SK-N-SH (cell line): ENCODE data around the gene ACACA. TPM values are rescaled to one million over a fixed set of nuclear protein-coding genes. Genes with fewer than 3 reads are reported as not detected.

ENCODE experiments used
- CTCF ChIA-PET: fragments of 300-600, 350-600 bp; formaldehyde crosslinking; extraction: SDS; loops from one replicate; lab custom pipeline; 2021; lab: Yijun Ruan, JAX
- POLR2A ChIA-PET: fragments of 350-600 bp; sonication (Branson Sonifier 250); formaldehyde crosslinking; extraction: SDS; loops from one replicate; lab custom pipeline; 2020; ENCODE audit warnings: antibody characterized with exemption, inconsistent platforms; lab: Yijun Ruan, JAX
- DNase-seq: peaks from one replicate; pipeline ENCODE4 v3.0.0; 2012
- H2AFZ ChIP-seq: fragments of 200-600 bp; sonication (generic); 2 replicates; pipeline ENCODE4 v1.8.1; 2016; ENCODE audit warnings: antibody characterized with exemption, mild to moderate bottlenecking, low read depth
- H3F3A ChIP-seq: fragments of 200-600 bp; sonication (generic); replicated peaks from 2 replicates; pipeline ENCODE3; 2016; ENCODE audit warnings: antibody characterized with exemption, mild to moderate bottlenecking; ENCODE audit not compliant: insufficient read depth
- H3K27ac ChIP-seq, 2 experiments: fragments of 200-500 bp in 1 of 2; fragments of 200-600 bp in 1 of 2; sonication (Bioruptor generic) in 1 of 2; sonication (generic), shearing (Covaris generic) in 1 of 2; 2 replicates each; pipeline versions ENCODE4 v1.5.1 to v1.6.1; 2014 to 2016; ENCODE audit warnings: low read depth in 2 of 2, inconsistent platforms in 1 of 2, low read length in 1 of 2, mild to moderate bottlenecking in 1 of 2, mixed read lengths in 1 of 2
- H3K27me3 ChIP-seq: fragments of 200-600 bp; sonication (generic), shearing (Covaris generic); 2 replicates; pipeline ENCODE4 v1.6.1; 2016; ENCODE audit warnings: mixed run types; ENCODE audit not compliant: insufficient read depth
- H3K36me3 ChIP-seq, 2 experiments: fragments of 200-500 bp in 1 of 2; fragments of 200-600 bp in 1 of 2; sonication (Bioruptor generic) in 1 of 2; sonication (generic) in 1 of 2; replicated peaks in 1 of 2; 2 replicates each; pipeline versions ENCODE3 to v1.5.1; 2014 to 2016; ENCODE audit warnings: low read length in 1 of 2, mild to moderate bottlenecking in 1 of 2; ENCODE audit not compliant: insufficient read depth in 2 of 2, control insufficient read depth in 1 of 2
- H3K4me1 ChIP-seq, 2 experiments: fragments of 200-500 bp in 1 of 2; fragments of 200-600 bp in 1 of 2; sonication (Bioruptor generic) in 1 of 2; sonication (generic), shearing (Covaris generic) in 1 of 2; 2 replicates each; pipeline versions ENCODE4 v1.5.1 to v1.6.1; 2014 to 2016; ENCODE audit warnings: low read depth in 1 of 2, low read length in 1 of 2, mixed run types in 1 of 2; ENCODE audit not compliant: insufficient read depth in 2 of 2, control insufficient read depth in 1 of 2
- H3K4me2 ChIP-seq: fragments of 200-600 bp; sonication (generic), shearing (Covaris generic); 2 replicates; pipeline ENCODE4 v1.6.1; 2017; ENCODE audit warnings: mixed run types
- H3K4me3 ChIP-seq, 2 experiments: fragments of 200-500 bp in 1 of 2; fragments of 200-600 bp in 1 of 2; sonication (Bioruptor generic) in 1 of 2; sonication (generic), shearing (Covaris generic) in 1 of 2; 2 replicates each; pipeline versions ENCODE4 v1.5.1 to v1.8.1; 2014 to 2016; ENCODE audit warnings: low read depth in 2 of 2, inconsistent platforms in 1 of 2, low read length in 1 of 2, mild to moderate bottlenecking in 1 of 2, mixed read lengths in 1 of 2, moderate library complexity in 1 of 2
- H3K79me2 ChIP-seq: fragments of 200-600 bp; sonication (generic); 2 replicates; pipeline ENCODE4 v1.8.1; 2017; ENCODE audit warnings: mild to moderate bottlenecking; ENCODE audit not compliant: insufficient read depth
- H3K9ac ChIP-seq: fragments of 200-600 bp; sonication (generic); 2 replicates; pipeline ENCODE4 v1.6.1; 2017; ENCODE audit warnings: mixed run types
- H3K9me2 ChIP-seq: fragments of 200-600 bp; sonication (generic); 2 replicates; pipeline ENCODE4 v1.6.1; 2017; ENCODE audit warnings: mixed run types
- H3K9me3 ChIP-seq: fragments of 200-600 bp; sonication (generic); 2 replicates; pipeline ENCODE4 v1.6.1; 2017; ENCODE audit warnings: mixed run types, mild to moderate bottlenecking, moderate library complexity
- H4K20me1 ChIP-seq: fragments of 200-600 bp; sonication (generic); 2 replicates; pipeline ENCODE4 v1.6.1; 2017; ENCODE audit warnings: mild to moderate bottlenecking, mixed run types; ENCODE audit not compliant: insufficient read depth
- EP300 ChIP-seq, 2 experiments: IDR thresholded peaks; 2 replicates each; pipeline versions ENCODE4 v1.4.0 to v1.6.1; 2012; ENCODE audit warnings: borderline replicate concordance in 1 of 2, low read depth in 1 of 2, low read length in 1 of 2
- EZH2phosphoT487 ChIP-seq: fragments of 200-600 bp; sonication (generic); IDR thresholded peaks from 2 replicates; pipeline ENCODE4 v1.6.1; 2017; ENCODE audit warnings: low read depth, mixed run types, mild to moderate bottlenecking, antibody characterized with exemption, moderate library complexity, borderline replicate concordance
- FOSL2 ChIP-seq: IDR thresholded peaks from 2 replicates; pipeline ENCODE4 v1.4.0; 2012; ENCODE audit warnings: low read depth, mild to moderate bottlenecking, moderate library complexity, borderline replicate concordance
- FOXJ3 ChIP-seq: sonication (generic); formaldehyde crosslinking; IDR thresholded peaks from 2 replicates; pipeline ENCODE4 v1.5.1; 2020; ENCODE audit warnings: mild to moderate bottlenecking, missing genetic modification reagents
- FOXM1 ChIP-seq: IDR thresholded peaks from 2 replicates; pipeline ENCODE4 v1.4.0; 2012; ENCODE audit warnings: low read depth, mild to moderate bottlenecking
- GATA2 ChIP-seq: sonication (generic); formaldehyde crosslinking; IDR thresholded peaks from 2 replicates; pipeline ENCODE4 v1.5.0; 2020; ENCODE audit warnings: mild to moderate bottlenecking, missing genetic modification reagents
- JUND ChIP-seq: IDR thresholded peaks from 2 replicates; pipeline ENCODE4 v1.4.0; 2012
- MXI1 ChIP-seq: IDR thresholded peaks from 2 replicates; pipeline ENCODE4 v1.6.1; 2012; ENCODE audit warnings: mild to moderate bottlenecking, low read depth, low read length, improper control_type of control experiment
- NRF1 ChIP-seq: IDR thresholded peaks from 2 replicates; pipeline ENCODE4 v1.6.1; 2012; ENCODE audit warnings: low read depth, mild to moderate bottlenecking, low read length
- RCOR1 ChIP-seq: fragments of 150-350 bp; IDR thresholded peaks from 2 replicates; pipeline ENCODE4 v1.6.1; 2017; ENCODE audit warnings: antibody characterized with exemption, low read length
- RFX5 ChIP-seq: IDR thresholded peaks from 2 replicates; pipeline ENCODE4 v1.6.1; 2012; ENCODE audit warnings: mild to moderate bottlenecking, improper control_type of control experiment, low read length
- RXRA ChIP-seq: IDR thresholded peaks from 2 replicates; pipeline ENCODE4 v1.4.0; 2012; ENCODE audit warnings: low read depth, mild to moderate bottlenecking, borderline replicate concordance
- SIN3A ChIP-seq: IDR thresholded peaks from 2 replicates; pipeline ENCODE4 v1.6.1; 2012; ENCODE audit warnings: low read depth, mild to moderate bottlenecking, low read length, moderate library complexity, borderline replicate concordance
- TAF1 ChIP-seq: IDR thresholded peaks from 2 replicates; pipeline ENCODE4 v1.6.1; 2012; ENCODE audit warnings: low read depth, mild to moderate bottlenecking, low read length, moderate library complexity, borderline replicate concordance
- TEAD4 ChIP-seq: IDR thresholded peaks from 2 replicates; pipeline ENCODE4 v1.4.0; 2012; ENCODE audit warnings: mild to moderate bottlenecking, borderline replicate concordance; ENCODE audit not compliant: insufficient read depth
- WGBS: methylation state at CpG from one replicate; pipeline ENCODE4 v1.1.6; 2017; ENCODE audit warnings: low lambda C conversion rate; 5-methylcytosine and 5-hydroxymethylcytosine counted together
- polyA plus RNA-seq, 3 experiments: library from polyadenylated mRNA; depleted of rRNA; stranded (reverse); fragments of >200 nt; gene quantifications; 2 replicates each; pipeline ENCODE4 v1.2.3, GENCODE V29; 2012
- TF ChIP-seq, protein P1 (sequence below): IDR thresholded peaks from 2 replicates; pipeline ENCODE4 v1.4.0; 2012; ENCODE audit warnings: low read depth, borderline replicate concordance
- TF ChIP-seq, protein P2 (sequence below): fragments of 200-600 bp; sonication (generic); IDR thresholded peaks from 2 replicates; pipeline ENCODE4 v1.6.1; 2017; ENCODE audit warnings: antibody characterized with exemption, mild to moderate bottlenecking, moderate library complexity
- TF ChIP-seq, protein P3 (sequence below): IDR thresholded peaks from 2 replicates; pipeline ENCODE4 v1.4.0; 2012; ENCODE audit warnings: low read depth

Gene ACACA
- polyA plus RNA-seq, 1 of the 3 experiments (the other 2 are of a cell fraction), result 27.2 TPM

DNA sequence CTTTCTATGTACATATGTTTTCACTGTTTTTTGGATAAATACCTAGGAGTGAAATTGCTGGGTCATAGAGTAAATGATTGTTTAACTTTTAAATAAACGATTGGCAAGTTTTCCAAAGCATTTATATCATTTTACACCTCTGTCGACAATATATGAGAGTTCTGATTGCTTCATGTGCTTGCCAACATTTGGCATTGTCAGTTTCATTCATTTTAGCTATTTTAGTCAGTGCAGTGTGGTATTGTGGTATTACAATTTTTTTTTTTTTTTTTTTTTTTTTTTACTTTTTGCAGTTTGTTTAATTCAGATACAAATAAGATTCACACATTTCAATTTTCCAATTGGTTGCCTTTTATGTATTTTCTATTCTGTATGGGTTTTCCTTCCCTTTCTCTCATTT is 26.0 kb upstream of the ACACA start (continued):
- no peak for TF ChIP-seq RCOR1

DNA sequence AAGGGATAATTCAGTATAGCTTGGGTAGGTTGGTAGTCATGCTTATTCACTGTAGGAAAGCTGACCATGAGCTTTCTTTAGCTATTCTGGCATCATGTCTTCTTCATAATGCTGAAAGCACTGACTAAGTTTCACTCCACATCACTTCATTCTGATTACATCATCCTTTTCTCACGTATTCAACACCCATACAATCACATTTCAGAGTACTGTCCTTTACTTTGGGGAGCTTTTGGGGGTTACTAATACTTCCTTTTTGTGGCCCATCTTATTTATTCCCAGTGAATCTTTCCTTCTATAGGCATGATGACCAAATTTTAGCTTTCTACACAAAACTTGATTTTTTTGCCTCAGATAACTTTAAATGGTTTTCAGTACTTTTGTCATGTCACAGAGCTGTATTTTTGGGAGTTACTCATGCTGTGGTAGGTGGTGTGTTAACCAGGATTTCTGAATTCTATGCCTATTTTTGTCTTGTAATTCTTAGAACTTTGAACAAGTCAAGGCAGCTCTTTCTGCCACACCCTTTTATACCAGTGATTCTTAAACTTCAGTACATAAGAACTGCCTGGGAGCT is 23.5 kb upstream of the ACACA start:
- ChIA-PET CTCF (interaction anchor here (0.7 to 1.3 kb wide), 4 partner anchors 17 to 140 kb away, joined by 3 read pairs; no protein-coding TSS in a partner anchor), POLR2A (no interaction called here)
- peaks cover 24 to 53% of the 10 kb centered on the region in 2 experiments for H3K36me3 ChIP-seq
- H3K9me3 ChIP-seq, result no peaks in the 10 kb centered on the region
- peak overlapping the region; percentile 26; the same call in 1 of the 2 replicates for H2AFZ ChIP-seq
- H4K20me1 ChIP-seq, result no peaks in the 10 kb centered on the region
- peaks cover 17% of the 10 kb centered on the region for H3F3A ChIP-seq
- no peak for DNase-seq
- H3K27ac ChIP-seq, result peak overlapping the region in 1 of 2 experiments; percentile 55; a peak in 2 of 4 replicates
- H3K79me2 ChIP-seq, result peaks cover 33% of the 10 kb centered on the region
- 70% methylated on average over 1 of the region's 1 CpG for WGBS
- H3K9me2 ChIP-seq, result no peaks in the 10 kb centered on the region
- no peak overlapping the region for H3K4me2 ChIP-seq
- H3K27me3 ChIP-seq, result no peaks in the 10 kb centered on the region
- no peak overlapping the region for H3K4me3 ChIP-seq
- no peak for TF ChIP-seq MXI1
- H3K4me1 ChIP-seq, result no peaks in the 10 kb centered on the region
- no peak overlapping the region for H3K9ac ChIP-seq

DNA sequence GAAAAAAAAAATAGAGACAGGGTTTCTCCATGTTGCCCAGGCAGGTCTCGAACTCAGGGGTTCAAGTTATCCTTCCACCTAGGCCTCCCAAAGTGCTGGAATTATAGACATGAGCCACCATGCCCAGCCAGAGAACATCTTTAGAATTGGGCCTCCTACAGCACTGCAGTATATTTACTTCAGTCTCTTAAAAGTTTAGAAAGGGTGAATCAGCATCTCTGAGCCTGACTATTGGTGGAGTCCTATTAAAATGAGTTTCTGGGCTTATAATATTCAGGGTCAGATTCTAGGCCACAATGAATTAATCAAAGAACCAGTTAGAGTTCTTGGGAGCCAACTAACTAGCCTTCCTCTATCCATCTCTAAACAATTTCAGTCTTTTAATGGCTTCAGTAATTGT is 22.8 kb upstream of the ACACA start:
- WGBS, result 94% methylated on average over 1 of the region's 1 CpG
- peaks cover 17% of the 10 kb centered on the region for H3F3A ChIP-seq

DNA sequence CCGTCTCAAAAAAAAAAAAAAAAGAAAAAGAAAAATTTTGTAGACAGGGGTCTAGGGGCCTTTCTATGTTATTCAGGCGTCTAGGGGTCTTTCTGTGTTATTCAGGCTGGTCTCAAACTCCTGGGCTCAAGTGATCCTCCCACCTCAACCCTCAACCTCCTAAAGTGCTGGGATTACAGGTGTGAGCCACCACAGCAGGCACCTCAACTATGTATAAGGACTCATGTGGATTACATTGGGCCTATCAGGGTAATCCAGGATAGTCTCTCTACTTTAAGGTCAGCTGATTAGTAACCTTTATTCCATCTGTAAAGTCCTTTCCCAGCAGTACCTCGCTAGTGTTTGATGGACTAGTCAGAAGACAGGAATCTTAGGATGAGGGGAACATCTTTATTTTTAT is 22.4 kb upstream of the ACACA start:
- no peak for DNase-seq
- Histone ChIP-seq H3F3A (peaks cover 17% of the 10 kb centered on the region), H4K20me1 (no peaks in the 10 kb centered on the region), H3K27me3 (no peaks in the 10 kb centered on the region), H3K4me1 (no peaks in the 10 kb centered on the region), H3K79me2 (peaks cover 23% of the 10 kb centered on the region), H3K4me3 (no peak overlapping the region), H2AFZ (no peak overlapping the region), H3K27ac (no peak overlapping the region), H3K9me3 (no peaks in the 10 kb centered on the region), H3K36me3 (peaks cover 24 to 62% of the 10 kb centered on the region in 2 experiments), H3K9ac (no peak overlapping the region), H3K4me2 (no peak overlapping the region), H3K9me2 (no peaks in the 10 kb centered on the region)
- WGBS, result 93% methylated on average over 3 of the region's 3 CpGs
- ChIA-PET CTCF (interaction anchor here (1.3 kb wide), 1 partner anchor 55 kb away, joined by 3 read pairs; no protein-coding TSS in a partner anchor), POLR2A (no interaction called here)
- TF ChIP-seq TEAD4, result no peak
- no peak for TF ChIP-seq NRF1
- no peak for TF ChIP-seq JUND
- TF ChIP-seq SIN3A, result no peak
- TF ChIP-seq, protein P1, sequence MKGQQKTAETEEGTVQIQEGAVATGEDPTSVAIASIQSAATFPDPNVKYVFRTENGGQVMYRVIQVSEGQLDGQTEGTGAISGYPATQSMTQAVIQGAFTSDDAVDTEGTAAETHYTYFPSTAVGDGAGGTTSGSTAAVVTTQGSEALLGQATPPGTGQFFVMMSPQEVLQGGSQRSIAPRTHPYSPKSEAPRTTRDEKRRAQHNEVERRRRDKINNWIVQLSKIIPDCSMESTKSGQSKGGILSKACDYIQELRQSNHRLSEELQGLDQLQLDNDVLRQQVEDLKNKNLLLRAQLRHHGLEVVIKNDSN, result no peak
- no peak for TF ChIP-seq RFX5
- no peak for TF ChIP-seq FOXJ3
- no peak for TF ChIP-seq RXRA
- TF ChIP-seq, protein P2, sequence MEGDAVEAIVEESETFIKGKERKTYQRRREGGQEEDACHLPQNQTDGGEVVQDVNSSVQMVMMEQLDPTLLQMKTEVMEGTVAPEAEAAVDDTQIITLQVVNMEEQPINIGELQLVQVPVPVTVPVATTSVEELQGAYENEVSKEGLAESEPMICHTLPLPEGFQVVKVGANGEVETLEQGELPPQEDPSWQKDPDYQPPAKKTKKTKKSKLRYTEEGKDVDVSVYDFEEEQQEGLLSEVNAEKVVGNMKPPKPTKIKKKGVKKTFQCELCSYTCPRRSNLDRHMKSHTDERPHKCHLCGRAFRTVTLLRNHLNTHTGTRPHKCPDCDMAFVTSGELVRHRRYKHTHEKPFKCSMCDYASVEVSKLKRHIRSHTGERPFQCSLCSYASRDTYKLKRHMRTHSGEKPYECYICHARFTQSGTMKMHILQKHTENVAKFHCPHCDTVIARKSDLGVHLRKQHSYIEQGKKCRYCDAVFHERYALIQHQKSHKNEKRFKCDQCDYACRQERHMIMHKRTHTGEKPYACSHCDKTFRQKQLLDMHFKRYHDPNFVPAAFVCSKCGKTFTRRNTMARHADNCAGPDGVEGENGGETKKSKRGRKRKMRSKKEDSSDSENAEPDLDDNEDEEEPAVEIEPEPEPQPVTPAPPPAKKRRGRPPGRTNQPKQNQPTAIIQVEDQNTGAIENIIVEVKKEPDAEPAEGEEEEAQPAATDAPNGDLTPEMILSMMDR, result no peak
- TF ChIP-seq FOSL2, result no peak
- TF ChIP-seq GATA2 (CRISPR knock-in tag), result no peak
- TF ChIP-seq, protein P3, sequence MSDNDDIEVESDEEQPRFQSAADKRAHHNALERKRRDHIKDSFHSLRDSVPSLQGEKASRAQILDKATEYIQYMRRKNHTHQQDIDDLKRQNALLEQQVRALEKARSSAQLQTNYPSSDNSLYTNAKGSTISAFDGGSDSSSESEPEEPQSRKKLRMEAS, result no peak

More for the DNA sequence above, 22.8 kb upstream of the ACACA start:
- no peaks in the 10 kb centered on the region for H3K27me3 ChIP-seq
- no peak overlapping the region for H3K9ac ChIP-seq
- CTCF ChIA-PET, result interaction anchor here (0.8 to 1.3 kb wide), 3 partner anchors 22 to 141 kb away, joined by 3 read pairs; no protein-coding TSS in a partner anchor
- TF ChIP-seq TAF1 (no peak), EZH2phosphoT487 (no peak), EP300 (IDR thresholded peaks at IDR 0.05; ENCODE audit: borderline replicate concordance in 1 of 2, low read depth in 1 of 2, low read length in 1 of 2) (no peak), RCOR1 (no peak), FOXM1 (no peak)
- TF ChIP-seq, all 33 proteins: peak for 0
- no peak overlapping the region for H2AFZ ChIP-seq
- peaks cover 26% of the 10 kb centered on the region for H3K79me2 ChIP-seq
- H3K4me1 ChIP-seq, result no peaks in the 10 kb centered on the region
- H3K9me3 ChIP-seq, result no peaks in the 10 kb centered on the region
- no peak overlapping the region for H3K4me2 ChIP-seq
- POLR2A ChIA-PET, result no interaction called here
- H3K36me3 ChIP-seq, result peaks cover 24 to 59% of the 10 kb centered on the region in 2 experiments
- H3K9me2 ChIP-seq, result no peaks in the 10 kb centered on the region
- H3K4me3 ChIP-seq, result no peak overlapping the region
- H4K20me1 ChIP-seq, result no peaks in the 10 kb centered on the region
- no peak for DNase-seq
- H3K27ac ChIP-seq, result peak overlapping the region in 1 of 2 experiments; percentile 55; a peak in 2 of 4 replicates
